GM20431 (cell line): ENCODE measurements around the gene SLC17A4.
"Not testable (repeated sequence)": the region's sequence is repeated elsewhere in the genome, so short reads cannot be mapped to it uniquely, and the experiment has no call there.

ENCODE experiments used
- in situ Hi-C: fragments of 300-500 bp; cut with MseI, MboI; formaldehyde crosslinking; loops from one replicate; pipeline ENCODE4 v1.15.0; 2020; ENCODE audit warnings: low sequenced_read_pairs; ENCODE audit not compliant: unreplicated experiment

Gene SLC17A4

DNA sequence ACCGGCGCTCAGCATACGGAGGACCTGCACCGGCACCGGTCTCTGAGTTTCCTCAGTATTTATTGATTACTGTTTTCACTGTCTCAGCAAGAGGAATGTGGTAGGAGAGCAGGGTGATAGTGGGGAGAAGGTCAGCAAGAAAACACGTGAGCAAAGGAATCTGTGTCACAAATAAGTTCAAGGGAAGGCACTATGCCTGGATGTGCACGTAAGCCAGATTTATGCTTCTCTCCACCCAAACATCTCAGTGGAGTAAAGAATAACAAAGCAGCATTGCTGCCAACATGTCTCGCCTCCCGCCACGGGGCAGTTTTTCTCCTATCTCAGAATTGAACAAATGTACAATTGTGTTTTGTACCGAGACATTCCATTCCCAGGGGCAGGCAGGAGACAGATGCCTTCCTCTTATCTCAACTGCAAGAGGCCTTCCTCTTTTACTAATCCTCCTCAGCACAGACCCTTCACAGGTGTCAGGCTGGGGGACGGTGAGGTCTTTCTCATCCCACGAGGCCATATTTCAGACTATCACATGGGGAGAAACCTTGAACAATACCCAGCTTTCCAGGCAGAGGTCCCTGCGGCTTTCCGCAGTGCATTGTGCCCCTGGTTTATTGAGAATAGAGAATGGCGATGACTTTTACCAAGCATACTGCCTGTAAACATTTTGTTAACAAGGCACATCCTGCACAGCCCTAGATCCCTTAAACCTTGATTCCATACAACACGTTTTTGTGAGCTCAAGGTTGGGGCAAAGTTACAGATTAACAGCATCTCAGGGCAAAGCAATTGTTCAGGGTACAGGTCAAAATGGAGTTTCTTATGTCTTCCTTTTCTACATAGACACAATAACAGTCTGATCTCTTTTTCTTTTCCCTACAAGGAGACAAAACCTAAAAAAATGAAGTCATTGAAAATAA, 5.7 kb upstream of the SLC17A4 start:
- in situ Hi-C loops, result not testable (repeated sequence)

GRCh38 chr6:25749837-25750236, 4.7 kb upstream of the SLC17A4 start:
- in situ Hi-C loops, result no loop called here

DNA sequence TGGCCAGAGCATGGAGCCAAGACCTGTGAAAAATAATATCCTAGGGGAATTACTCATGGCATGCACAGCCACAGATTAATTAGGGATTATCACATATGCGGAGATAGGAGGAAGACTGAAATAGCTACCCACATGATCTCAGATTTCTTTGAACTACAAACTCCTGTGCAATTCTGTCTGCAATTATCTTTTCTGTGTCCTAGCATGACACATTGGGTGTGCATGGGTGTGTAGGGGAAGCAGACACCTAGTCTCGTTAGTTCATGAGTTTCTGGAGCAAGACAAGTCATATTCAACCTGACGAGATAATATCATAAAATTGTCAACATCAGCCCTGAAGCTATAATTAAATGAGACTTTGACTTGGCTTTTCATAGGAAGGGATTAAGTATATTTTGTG, 3.6 kb upstream of the SLC17A4 start:
- in situ Hi-C loops, result no loop called here

DNA sequence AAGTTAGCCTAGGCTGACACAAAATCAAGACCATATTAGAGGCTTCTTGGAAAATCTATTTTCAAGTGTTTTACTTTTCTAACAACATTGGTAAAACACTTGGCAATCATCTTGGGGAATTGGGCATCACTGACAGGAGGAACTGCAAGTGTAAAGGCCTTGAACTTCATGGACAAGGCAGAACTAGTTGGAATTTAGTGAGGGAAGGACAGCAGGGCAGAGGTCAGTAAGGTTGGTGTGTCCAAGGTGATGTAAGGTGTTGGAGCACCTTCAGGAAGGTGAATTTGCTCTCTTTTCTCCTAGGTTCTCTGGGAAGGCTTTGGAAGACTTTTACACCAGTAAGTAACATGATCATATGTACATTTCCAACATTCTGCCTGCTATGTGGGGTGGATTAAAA, 1.5 kb upstream of the SLC17A4 start:
- in situ Hi-C loops, result no loop called here

DNA sequence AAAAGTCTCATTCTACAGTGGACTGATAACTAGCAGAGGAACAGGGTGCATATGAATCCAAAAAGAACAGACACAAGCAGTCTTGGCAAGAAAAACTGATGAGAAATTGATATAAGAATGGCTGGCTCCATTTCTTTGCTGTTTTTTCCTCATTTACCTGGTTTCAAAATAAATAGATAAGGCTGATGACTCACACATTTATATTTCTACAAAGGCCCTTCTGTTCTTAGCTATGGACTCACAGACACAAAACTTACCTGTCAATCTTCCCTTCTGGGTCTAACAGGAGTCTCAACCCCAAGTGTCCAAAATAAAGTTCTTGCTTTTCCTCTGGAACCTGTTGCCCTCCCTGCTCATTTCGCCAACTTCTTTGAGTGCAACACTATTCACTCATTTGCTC, 941 bp downstream of the SLC17A4 start:
- in situ Hi-C loops, result no loop called here

GRCh38 chr6:25756382-25757363, 2.1 kb downstream of the SLC17A4 start:
- in situ Hi-C loops, result no loop called here

DNA sequence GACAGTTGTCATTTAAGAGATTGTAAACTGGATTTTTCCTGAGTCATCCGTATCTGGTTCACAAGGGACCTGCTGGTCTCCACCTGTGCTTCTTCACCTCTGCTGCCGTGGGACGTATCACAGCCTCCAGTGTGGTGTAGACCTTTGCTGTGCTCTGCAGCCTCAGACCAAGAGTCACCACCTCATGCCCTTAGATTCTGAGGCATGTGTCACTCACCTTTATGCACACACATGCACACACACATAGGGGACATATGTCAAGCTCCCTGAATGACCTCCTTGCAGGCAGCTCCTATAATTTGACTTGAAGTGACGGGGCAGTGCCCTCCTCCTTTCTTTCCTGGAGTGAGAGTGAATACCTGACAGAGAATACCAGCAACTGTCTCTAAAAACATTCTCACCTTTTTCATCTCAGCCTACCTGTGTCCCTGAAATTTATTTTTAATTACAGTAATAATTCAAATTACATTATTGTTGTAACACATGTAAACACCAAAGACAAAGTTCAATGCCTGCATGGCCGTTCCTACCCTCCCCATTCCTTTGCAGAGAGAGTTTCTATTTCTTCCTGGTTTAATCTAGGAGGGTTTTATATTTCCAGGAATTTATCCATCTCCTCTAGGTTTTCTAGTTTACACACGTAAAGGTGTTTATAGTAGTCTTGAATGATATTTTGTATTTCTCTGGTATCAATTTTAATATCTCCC, 3.5 kb downstream of the SLC17A4 start:
- in situ Hi-C loops, result no loop called here

- in situ Hi-C loops, result no loop called here
Observed at GRCh38 chr6:25764611-25765010, 10.1 kb downstream of the SLC17A4 start.

DNA sequence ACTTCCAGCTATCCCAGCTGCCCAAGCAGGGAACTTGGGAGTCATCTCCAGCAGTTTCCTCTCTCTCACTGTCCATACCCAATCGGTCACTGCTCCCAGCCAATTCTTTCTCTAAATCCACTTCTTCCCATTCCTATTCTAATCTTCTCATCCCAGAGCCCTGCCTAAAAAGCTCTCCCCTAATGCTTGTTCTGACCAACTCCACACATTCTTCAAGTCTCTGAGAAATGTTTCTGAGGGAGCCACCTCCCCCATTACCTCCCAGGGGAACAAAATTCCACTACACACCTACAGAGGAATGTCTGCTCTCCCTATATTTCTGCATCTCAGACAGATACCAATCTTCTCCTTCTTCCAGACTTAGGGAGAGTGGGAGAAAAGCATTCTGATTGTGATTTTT, 14.0 kb downstream of the SLC17A4 start:
- in situ Hi-C loops, result no loop called here

- in situ Hi-C loops, result no loop called here
Observed at GRCh38 chr6:25769983-25770382, 15.4 kb downstream of the SLC17A4 start.

GRCh38 chr6:25774120-25774715, 19.7 kb downstream of the SLC17A4 start:
- in situ Hi-C loops, result no loop called here

GRCh38 chr6:25777031-25777430, 22.5 kb downstream of the SLC17A4 start:
- in situ Hi-C loops, result no loop called here

GRCh38 chr6:25777856-25778649, 23.5 kb downstream of the SLC17A4 start:
- in situ Hi-C loops, result no loop called here

DNA sequence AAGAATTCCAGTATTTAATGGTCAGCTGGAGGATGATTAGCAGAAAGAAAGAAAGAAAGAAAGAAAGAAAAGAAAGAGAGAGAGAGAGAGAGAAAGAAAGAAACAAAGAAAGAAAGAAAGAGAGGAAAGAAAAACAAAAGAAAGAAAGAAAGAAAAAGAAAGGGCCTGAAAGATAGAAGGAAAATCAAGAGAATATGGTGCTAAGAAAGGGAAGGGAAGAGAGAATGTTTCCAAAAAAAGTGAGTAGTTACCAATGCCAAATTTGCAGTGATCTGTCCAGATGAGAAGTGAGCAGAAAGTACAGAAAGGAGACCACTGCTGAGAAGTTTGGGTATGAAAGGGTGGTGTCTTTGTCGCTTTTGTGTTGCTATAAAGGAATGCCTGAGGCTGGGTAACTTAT, 26.6 kb downstream of the SLC17A4 start:
- in situ Hi-C loops, result no loop called here

DNA sequence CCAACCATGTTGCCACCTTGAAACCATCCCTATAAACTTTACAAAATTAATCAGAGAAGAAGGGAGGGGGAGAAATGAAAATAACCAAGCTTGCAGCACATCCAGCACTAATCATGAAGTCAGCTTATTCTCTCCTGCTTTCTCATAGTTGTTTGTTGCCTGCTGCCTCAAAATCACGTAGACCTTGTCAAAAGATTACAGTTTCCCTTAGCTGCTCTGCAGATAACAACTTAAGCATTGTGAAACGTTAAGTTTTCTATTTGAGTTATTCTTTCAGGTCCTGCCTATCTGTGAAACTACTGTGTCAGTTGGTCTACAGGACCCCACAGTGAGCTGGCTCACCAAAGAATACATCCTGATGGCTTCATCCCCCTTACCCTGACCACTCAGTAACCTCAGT, 32.9 kb downstream of the SLC17A4 start:
- in situ Hi-C loops, result no loop called here

DNA sequence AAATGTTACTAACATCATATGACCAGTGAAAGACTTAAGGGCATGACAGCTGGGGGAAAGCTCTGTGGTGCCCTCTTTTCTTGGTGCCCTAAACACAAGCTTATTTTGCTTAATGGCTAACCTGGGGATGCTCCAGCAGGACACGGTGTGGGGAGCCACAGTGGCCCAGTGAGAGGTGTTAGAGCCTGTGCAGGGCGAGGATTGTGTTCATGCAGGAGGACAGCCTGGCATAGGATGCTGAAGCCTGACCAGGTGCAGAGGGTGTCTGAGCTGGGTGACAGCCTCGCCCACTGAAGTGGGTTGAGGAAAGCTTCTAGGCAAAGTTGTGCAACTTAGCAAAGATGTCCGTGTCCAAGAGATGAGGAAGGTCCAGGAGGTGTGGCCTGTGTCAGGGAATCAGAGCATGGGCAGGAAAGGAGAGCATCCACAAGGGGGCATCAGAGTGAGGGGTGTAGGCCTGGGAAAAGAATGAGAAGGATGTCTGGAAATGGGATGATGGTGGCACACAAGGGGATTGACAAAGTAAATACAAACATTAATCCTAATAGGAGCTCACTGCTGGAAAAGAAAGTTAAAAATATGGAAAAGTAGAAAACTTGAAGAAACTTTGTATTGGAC, 33.9 kb downstream of the SLC17A4 start:
- in situ Hi-C loops, result no loop called here

GRCh38 chr6:25789475-25789874, 34.9 kb downstream of the SLC17A4 start:
- in situ Hi-C loops, result no loop called here

GRCh38 chr6:25792016-25792415, 37.5 kb downstream of the SLC17A4 start:
- in situ Hi-C loops, result no loop called here

GRCh38 chr6:25793970-25794369, 39.4 kb downstream of the SLC17A4 start:
- in situ Hi-C loops, result no loop called here
